Activated T-cell treated with anti-CD3 and anti-CD28 coated beads for 48 hours (primary cell): ENCODE results near the gene ZBTB47.

Source experiments
- DNase-seq: peaks from one replicate; pipeline ENCODE4 v3.0.0-alpha.2; 2020; ENCODE audit warnings: low read depth

ZBTB47 gene

GRCh38 chr3:42653560-42654330 is at the start of gene ZBTB47:
TSS of gene ZBTB47 (plus strand) at chr3:42653697. CDS start at chr3:42658356, 4,659 bp downstream.
- DNase-seq: no peak

- no peak for DNase-seq
These were observed 47.8 kb upstream of the ZBTB47 start for GRCh38 chr3:42605546-42606173.

DNA sequence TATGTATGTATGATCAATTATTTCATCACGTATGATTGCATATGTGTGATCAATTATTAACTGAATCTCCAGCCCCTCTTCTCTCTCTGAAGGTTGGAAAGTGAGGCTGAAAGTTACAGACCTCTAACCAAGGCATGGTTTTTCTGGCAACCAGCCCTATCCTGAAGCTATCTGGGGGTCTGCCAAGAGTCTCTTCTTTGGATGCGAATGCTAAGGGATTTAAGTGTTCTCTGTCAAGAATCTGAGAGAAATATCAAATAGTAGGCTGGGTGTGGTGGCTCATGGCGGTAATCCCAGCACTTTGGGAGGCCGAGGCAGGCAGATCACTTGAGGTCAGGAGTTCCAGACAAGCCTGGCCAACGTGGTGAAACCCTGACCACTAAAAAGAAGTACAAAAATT is 44.9 kb upstream of the ZBTB47 start:
- no peak for DNase-seq

- no peak for DNase-seq
These were observed 42.5 kb upstream of the ZBTB47 start for GRCh38 chr3:42610976-42611375.

DNA sequence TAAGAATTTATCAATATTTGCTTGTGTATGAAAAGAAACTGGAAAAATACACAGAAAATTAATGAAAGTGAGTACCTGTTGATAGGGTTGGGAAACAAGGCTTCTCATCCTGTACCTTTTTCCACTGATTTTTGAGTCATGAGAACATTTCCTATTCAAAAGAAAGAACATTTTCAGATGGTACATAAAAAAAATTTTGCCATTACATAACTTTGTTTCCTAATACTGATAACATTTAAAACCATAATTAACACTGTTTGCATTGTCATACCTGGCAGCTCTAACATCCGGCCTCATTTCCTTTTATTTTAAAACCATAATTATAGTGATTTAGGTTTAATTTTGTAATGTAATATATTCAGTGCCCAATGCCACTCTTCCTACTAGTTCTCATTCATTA is 41.3 kb upstream of the ZBTB47 start:
- no peak for DNase-seq

DNA sequence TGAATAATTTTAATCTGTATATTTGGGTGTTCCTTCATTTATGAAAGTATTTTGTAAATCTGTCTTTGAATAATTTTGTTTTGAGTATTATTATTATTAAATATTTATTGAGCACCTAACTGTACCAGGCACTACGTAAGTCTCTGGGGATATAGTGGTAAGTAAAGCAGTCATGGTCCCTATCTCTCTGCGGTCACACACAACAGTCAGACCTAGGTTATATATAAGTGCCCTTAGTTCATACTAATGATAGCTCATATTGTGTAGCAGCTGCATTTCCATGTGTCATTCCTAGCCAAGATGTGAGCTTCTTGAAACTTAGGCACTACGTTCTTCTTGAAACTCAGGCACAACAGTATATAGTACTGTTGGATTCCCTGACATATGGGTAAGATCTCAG is 40.6 kb upstream of the ZBTB47 start:
- DNase-seq: no peak

GRCh38 chr3:42613462-42613861 is 40.0 kb upstream of the ZBTB47 start:
- no peak for DNase-seq

GRCh38 chr3:42631620-42632019 is 21.9 kb upstream of the ZBTB47 start:
- no peak for DNase-seq

DNA sequence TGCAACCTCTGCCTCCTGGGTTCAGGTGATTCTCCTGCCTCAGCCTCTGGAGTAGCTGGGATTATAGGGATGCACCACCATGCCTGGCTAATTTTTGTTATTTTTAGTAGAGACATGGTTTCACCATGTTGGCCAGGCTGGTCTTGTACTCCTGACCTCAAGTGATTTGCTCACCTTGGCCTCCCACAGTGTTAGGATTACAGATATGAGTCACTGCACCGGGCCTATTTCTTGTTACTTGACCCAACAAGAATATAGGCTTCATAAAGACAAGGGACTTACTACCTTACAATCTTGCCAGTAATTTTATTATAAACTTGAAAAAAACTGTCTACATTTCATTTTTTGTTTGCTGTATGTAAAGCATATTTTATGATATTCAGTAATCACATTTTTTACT is 21.4 kb upstream of the ZBTB47 start:
- DNase-seq: no peak

DNA sequence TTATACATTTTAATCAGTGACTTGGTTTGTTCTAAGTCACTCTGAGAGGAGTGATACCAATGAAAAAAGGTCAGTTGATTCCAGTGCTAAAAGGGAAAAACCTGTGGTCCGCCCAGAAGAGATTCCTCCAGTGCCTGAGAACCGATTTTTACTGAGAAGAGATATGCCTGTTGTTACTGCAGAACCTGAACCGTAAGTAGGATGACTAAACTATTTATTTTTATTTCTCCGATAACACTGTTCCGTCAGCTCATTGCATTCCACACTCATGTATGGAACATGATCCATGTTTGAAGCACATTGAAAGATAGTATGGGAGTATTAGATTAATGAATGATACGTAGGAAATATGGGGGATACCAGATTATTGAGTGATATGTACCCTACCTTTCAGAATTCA is 20.0 kb upstream of the ZBTB47 start:
- no peak for DNase-seq

- no peak for DNase-seq
These were observed 18.4 kb upstream of the ZBTB47 start for GRCh38 chr3:42635111-42635510.

GRCh38 chr3:42637001-42637400 is 16.5 kb upstream of the ZBTB47 start:
- DNase-seq: no peak

GRCh38 chr3:42638339-42638842 is 15.1 kb upstream of the ZBTB47 start:
- no peak for DNase-seq

GRCh38 chr3:42639192-42639591 is 14.3 kb upstream of the ZBTB47 start:
- no peak for DNase-seq

- no peak for DNase-seq
These were observed 13.4 kb upstream of the ZBTB47 start for GRCh38 chr3:42640129-42640528.

- no peak for DNase-seq
These were observed 12.6 kb upstream of the ZBTB47 start for GRCh38 chr3:42640771-42641370.

GRCh38 chr3:42647821-42648459 is 5.6 kb upstream of the ZBTB47 start:
- DNase-seq: no peak

DNA sequence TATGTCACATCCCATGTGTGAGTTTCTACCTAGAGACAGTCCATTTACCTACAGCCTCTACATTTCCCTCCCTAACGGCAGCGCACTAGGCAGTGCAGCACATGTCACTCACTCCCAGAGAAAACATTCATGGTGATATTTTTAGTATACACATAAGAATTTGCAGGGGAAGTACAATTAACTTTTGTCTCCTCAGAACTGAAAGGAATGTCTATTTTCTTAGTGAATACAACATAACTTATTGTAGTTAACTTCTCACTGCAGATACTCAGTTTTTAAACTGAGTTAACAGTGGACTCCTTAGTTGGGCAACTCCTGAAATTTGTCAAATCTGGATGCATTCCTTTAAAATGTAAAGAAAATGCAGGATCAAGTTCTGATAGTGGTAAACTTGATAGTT is 4.5 kb upstream of the ZBTB47 start:
- DNase-seq: no peak

GRCh38 chr3:42649783-42650182 is 3.7 kb upstream of the ZBTB47 start:
- no peak for DNase-seq

GRCh38 chr3:42651248-42652091 is 2.0 kb upstream of the ZBTB47 start:
- DNase-seq: no peak

DNA sequence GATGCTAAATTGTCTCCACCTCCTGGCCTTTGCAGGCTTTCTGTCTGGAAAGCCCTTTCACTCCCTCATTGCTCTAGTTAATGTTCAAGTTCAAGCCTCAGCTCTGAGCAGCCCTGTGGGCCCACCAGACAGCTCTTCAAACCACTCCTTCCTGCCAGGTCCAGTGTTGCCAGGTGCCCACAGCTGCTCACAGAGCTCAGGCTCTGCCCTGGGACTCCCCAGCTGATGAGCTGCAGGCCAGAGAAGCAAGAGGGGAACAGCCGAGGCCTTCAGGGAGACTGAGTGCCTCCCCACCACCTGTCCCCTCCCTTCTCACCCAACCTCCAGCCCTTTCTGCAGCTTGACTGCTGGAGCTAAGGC is 1.3 kb upstream of the ZBTB47 start:
- no peak for DNase-seq
